A673 (cell line): ENCODE data around the gene NUMB.

Experiments
- CTCF ChIP-seq: fragments of 300-800, 200-600 bp; sonication (generic); conservative IDR thresholded peaks from 2 replicates; pipeline ENCODE4 v1.5.1; 2017; ENCODE audit warnings: low read depth, mild to moderate bottlenecking, antibody characterized with exemption, low read length, moderate library complexity, mixed read lengths
- EZH2 ChIP-seq: fragments of 200-600 bp; sonication (generic); IDR thresholded peaks from 2 replicates; pipeline ENCODE4 v1.6.1; 2017; ENCODE audit warnings: borderline replicate concordance, low read depth, mild to moderate bottlenecking, mixed read lengths, antibody characterized with exemption, low read length; ENCODE audit not compliant: poor library complexity, severe bottlenecking

- no peak for TF ChIP-seq EZH2
- no peak for TF ChIP-seq CTCF
Observed at GRCh38 chr14:73285979-73286378, 172.4 kb downstream of the NUMB start.
